SK-N-SH (cell line): ENCODE data around the gene PEX3.
A peak's percentile ranks its signal among the peaks of the same experiment; 100 is the strongest.

Experiments
- EP300 ChIP-seq, 2 experiments: IDR thresholded peaks; 2 replicates each; pipeline versions ENCODE4 v1.4.0 to v1.6.1; 2012; ENCODE audit warnings: borderline replicate concordance in 1 of 2, low read depth in 1 of 2, low read length in 1 of 2
- NFIC ChIP-seq: IDR thresholded peaks from 2 replicates; pipeline ENCODE4 v1.4.0; 2012; ENCODE audit warnings: borderline replicate concordance
- RCOR1 ChIP-seq: fragments of 150-350 bp; IDR thresholded peaks from 2 replicates; pipeline ENCODE4 v1.6.1; 2017; ENCODE audit warnings: antibody characterized with exemption, low read length
- TF ChIP-seq, protein P1 (sequence below): fragments of 200-600 bp; sonication (generic); IDR thresholded peaks from 2 replicates; pipeline ENCODE4 v1.6.1; 2017; ENCODE audit warnings: antibody characterized with exemption, mild to moderate bottlenecking, moderate library complexity

DNA sequence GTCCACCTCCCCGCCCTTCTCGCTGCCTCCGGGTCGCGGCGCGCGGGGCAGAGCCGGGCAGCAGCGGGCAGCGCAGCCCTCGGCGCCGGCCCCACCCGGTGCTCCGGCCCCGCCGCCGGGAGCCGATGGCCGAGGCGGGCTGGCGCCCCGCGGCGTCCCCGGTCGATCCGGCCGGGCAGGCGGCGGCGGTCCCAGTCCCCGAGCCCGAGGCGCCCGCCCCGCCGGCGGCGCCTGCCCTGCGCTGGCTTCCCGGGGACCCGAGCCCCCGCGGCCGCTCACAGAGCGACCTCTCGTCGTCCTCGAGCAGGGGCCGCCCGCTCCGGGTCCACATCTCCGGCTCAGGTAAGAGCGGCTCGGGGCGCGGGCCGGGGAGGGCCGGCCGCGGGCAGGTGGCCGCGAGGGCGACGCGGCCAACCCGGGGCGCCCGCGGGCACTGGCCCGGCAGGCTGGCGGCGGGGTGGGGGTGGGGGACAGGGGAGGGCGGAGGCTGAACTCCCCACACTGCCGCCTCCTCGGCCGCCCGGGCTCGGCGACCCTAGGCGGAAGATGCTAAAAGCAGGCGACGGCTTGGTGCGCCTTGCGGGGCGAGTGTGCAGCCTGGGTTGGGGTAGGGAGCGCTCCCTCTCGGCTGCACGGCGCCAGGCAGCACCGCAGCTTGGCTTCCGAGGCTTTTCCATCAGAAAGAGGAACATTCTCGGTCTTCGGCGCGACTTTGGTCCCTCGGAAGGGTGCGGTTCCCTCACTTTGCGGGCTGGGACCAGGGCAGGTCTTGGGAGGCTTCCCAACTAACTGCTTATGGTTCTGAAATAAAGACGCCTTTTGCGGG is 86.5 kb downstream of the PEX3 start:
- TF ChIP-seq RCOR1 (no peak), NFIC (no peak), EP300 (IDR thresholded peaks at IDR 0.05; ENCODE audit: borderline replicate concordance in 1 of 2, low read depth in 1 of 2, low read length in 1 of 2) (no peak)
- TF ChIP-seq, protein P1, sequence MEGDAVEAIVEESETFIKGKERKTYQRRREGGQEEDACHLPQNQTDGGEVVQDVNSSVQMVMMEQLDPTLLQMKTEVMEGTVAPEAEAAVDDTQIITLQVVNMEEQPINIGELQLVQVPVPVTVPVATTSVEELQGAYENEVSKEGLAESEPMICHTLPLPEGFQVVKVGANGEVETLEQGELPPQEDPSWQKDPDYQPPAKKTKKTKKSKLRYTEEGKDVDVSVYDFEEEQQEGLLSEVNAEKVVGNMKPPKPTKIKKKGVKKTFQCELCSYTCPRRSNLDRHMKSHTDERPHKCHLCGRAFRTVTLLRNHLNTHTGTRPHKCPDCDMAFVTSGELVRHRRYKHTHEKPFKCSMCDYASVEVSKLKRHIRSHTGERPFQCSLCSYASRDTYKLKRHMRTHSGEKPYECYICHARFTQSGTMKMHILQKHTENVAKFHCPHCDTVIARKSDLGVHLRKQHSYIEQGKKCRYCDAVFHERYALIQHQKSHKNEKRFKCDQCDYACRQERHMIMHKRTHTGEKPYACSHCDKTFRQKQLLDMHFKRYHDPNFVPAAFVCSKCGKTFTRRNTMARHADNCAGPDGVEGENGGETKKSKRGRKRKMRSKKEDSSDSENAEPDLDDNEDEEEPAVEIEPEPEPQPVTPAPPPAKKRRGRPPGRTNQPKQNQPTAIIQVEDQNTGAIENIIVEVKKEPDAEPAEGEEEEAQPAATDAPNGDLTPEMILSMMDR, result peak; percentile 39
